ENCODE measurements around the gene CHI3L2. TPM values are rescaled to one million over a fixed set of nuclear protein-coding genes. Genes with fewer than 3 reads are reported as not detected.

Gene CHI3L2
- total and polyA plus RNA-seq, 2 of the 13 experiments (the other 11 are each of a cell fraction or from before 2014, with no cell fraction given), result 0.46 to 1.7 TPM

DNA sequence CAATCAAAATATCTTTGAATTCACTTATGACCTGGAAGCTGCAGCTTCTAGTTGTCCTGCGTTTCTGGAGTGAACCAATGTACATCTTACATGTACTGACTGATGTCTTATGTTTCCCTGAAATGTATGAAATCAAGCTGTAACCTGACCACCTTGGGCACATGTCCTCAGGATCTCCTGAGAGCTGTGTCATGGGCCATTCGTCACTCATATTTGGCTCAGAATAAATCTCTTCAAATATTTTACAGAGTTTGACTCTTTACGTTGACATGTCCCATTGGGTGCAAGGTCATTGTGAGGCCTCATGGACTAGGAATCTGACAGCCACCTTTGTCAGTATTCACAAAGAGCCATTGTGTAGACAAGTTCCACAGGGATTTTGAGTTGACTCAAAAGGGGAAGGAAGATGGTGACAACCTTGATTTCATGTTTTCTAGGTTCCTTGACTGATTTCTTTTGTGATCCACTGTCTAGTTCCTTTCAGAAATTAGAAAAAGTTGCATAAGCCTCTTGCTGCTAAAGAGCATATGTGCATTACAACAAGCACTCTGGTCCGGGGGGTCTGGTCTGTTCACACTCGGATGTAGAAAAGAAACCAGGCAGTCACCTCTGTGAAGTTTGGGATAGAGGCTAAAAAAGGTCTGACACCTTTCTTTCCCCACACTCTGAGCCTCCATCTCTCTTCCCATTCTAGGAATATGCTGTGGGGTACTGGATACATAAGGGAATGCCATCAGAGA is 10.7 kb downstream of the CHI3L2 start (continued):
- TF ChIP-seq, protein P1, sequence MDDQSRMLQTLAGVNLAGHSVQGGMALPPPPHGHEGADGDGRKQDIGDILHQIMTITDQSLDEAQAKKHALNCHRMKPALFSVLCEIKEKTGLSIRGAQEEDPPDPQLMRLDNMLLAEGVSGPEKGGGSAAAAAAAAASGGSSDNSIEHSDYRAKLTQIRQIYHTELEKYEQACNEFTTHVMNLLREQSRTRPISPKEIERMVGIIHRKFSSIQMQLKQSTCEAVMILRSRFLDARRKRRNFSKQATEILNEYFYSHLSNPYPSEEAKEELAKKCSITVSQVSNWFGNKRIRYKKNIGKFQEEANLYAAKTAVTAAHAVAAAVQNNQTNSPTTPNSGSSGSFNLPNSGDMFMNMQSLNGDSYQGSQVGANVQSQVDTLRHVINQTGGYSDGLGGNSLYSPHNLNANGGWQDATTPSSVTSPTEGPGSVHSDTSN (CRISPR knock-in tag; IDR thresholded peaks at IDR 0.05; ENCODE audit: borderline replicate concordance), result no peak
- TF ChIP-seq MLLT10 (CRISPR knock-in tag; IDR thresholded peaks at IDR 0.05) (no peak), DMAP1 (CRISPR knock-in tag; IDR thresholded peaks at IDR 0.05) (no peak), ZFP62 (CRISPR knock-in tag; IDR thresholded peaks at IDR 0.05) (no peak), BHLHE40 (IDR thresholded peaks at IDR 0.05; ENCODE audit: low read length) (no peak), ZNF776 (CRISPR knock-in tag; IDR thresholded peaks at IDR 0.05) (no peak), SMYD3 (CRISPR knock-in tag; IDR thresholded peaks at IDR 0.05) (peak; percentile 58; the same call in 1 of the 2 replicates), KLF11 (CRISPR knock-in tag; IDR thresholded peaks at IDR 0.05) (no peak), ZNF382 (CRISPR knock-in tag; IDR thresholded peaks at IDR 0.05; ENCODE audit: borderline replicate concordance) (no peak), NCOA1 (CRISPR knock-in tag; IDR thresholded peaks at IDR 0.05) (no peak), LCORL (IDR thresholded peaks at IDR 0.05) (no peak), LCORL (CRISPR knock-in tag; IDR thresholded peaks at IDR 0.05) (no peak), ZNF709 (CRISPR knock-in tag; IDR thresholded peaks at IDR 0.05) (no peak), MXD4 (CRISPR knock-in tag; IDR thresholded peaks at IDR 0.05) (no peak)
- TF ChIP-seq, protein P2, sequence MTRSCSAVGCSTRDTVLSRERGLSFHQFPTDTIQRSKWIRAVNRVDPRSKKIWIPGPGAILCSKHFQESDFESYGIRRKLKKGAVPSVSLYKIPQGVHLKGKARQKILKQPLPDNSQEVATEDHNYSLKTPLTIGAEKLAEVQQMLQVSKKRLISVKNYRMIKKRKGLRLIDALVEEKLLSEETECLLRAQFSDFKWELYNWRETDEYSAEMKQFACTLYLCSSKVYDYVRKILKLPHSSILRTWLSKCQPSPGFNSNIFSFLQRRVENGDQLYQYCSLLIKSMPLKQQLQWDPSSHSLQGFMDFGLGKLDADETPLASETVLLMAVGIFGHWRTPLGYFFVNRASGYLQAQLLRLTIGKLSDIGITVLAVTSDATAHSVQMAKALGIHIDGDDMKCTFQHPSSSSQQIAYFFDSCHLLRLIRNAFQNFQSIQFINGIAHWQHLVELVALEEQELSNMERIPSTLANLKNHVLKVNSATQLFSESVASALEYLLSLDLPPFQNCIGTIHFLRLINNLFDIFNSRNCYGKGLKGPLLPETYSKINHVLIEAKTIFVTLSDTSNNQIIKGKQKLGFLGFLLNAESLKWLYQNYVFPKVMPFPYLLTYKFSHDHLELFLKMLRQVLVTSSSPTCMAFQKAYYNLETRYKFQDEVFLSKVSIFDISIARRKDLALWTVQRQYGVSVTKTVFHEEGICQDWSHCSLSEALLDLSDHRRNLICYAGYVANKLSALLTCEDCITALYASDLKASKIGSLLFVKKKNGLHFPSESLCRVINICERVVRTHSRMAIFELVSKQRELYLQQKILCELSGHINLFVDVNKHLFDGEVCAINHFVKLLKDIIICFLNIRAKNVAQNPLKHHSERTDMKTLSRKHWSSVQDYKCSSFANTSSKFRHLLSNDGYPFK (CRISPR knock-in tag; IDR thresholded peaks at IDR 0.05; ENCODE audit: borderline replicate concordance), result no peak
- TF ChIP-seq, protein P3, sequence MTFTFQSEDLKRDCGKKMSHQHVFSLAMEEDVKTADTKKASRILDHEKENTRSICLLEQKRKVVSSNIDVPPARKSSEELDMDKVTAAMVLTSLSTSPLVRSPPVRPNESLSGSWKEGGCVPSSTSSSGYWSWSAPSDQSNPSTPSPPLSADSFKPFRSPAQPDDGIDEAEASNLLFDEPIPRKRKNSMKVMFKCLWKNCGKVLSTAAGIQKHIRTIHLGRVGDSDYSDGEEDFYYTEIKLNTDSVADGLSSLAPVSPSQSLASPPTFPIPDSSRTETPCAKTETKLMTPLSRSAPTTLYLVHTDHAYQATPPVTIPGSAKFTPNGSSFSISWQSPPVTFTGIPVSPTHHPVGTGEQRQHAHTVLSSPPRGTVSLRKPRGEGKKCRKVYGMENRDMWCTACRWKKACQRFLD (CRISPR knock-in tag; IDR thresholded peaks at IDR 0.05; ENCODE audit: borderline replicate concordance), result no peak
- TF ChIP-seq, protein P4, sequence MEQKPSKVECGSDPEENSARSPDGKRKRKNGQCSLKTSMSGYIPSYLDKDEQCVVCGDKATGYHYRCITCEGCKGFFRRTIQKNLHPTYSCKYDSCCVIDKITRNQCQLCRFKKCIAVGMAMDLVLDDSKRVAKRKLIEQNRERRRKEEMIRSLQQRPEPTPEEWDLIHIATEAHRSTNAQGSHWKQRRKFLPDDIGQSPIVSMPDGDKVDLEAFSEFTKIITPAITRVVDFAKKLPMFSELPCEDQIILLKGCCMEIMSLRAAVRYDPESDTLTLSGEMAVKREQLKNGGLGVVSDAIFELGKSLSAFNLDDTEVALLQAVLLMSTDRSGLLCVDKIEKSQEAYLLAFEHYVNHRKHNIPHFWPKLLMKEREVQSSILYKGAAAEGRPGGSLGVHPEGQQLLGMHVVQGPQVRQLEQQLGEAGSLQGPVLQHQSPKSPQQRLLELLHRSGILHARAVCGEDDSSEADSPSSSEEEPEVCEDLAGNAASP (CRISPR knock-in tag; IDR thresholded peaks at IDR 0.05; ENCODE audit: borderline replicate concordance), result peak; percentile 60; the same call in 1 of the 2 replicates
- TF ChIP-seq, protein P5, sequence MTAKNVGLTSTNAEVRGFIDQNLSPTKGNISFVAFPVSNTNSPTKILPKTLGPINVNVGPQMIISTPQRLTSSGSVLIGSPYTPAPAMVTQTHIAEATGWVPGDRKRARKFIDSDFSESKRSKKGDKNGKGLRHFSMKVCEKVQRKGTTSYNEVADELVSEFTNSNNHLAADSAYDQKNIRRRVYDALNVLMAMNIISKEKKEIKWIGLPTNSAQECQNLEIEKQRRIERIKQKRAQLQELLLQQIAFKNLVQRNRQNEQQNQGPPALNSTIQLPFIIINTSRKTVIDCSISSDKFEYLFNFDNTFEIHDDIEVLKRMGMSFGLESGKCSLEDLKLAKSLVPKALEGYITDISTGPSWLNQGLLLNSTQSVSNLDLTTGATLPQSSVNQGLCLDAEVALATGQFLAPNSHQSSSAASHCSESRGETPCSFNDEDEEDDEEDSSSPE (CRISPR knock-in tag; IDR thresholded peaks at IDR 0.05), result no peak
- TF ChIP-seq, protein P6, sequence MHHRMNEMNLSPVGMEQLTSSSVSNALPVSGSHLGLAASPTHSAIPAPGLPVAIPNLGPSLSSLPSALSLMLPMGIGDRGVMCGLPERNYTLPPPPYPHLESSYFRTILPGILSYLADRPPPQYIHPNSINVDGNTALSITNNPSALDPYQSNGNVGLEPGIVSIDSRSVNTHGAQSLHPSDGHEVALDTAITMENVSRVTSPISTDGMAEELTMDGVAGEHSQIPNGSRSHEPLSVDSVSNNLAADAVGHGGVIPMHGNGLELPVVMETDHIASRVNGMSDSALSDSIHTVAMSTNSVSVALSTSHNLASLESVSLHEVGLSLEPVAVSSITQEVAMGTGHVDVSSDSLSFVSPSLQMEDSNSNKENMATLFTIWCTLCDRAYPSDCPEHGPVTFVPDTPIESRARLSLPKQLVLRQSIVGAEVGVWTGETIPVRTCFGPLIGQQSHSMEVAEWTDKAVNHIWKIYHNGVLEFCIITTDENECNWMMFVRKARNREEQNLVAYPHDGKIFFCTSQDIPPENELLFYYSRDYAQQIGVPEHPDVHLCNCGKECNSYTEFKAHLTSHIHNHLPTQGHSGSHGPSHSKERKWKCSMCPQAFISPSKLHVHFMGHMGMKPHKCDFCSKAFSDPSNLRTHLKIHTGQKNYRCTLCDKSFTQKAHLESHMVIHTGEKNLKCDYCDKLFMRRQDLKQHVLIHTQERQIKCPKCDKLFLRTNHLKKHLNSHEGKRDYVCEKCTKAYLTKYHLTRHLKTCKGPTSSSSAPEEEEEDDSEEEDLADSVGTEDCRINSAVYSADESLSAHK (CRISPR knock-in tag; IDR thresholded peaks at IDR 0.05; ENCODE audit: borderline replicate concordance), result no peak

All from HepG2 (cell line).